Kidney epithelial cell (primary cell): Measurements from ENCODE around the gene ADAMTS15. TPM values are rescaled to one million over a fixed set of nuclear protein-coding genes. Genes with fewer than 3 reads are reported as not detected.
A peak's percentile ranks its signal among the peaks of the same experiment; 100 is the strongest.

Source experiments
- DNase-seq: peaks from one replicate; pipeline ENCODE4 v3.0.0-alpha.2; 2010; ENCODE audit warnings: low read depth
- H3K27me3 ChIP-seq: 2 replicates; pipeline ENCODE4 v1.6.0; 2011; ENCODE audit warnings: low read length; ENCODE audit not compliant: control insufficient read depth, insufficient read depth
- H3K36me3 ChIP-seq: 2 replicates; pipeline ENCODE4 v1.5.1; 2011; ENCODE audit warnings: low read length; ENCODE audit not compliant: control insufficient read depth, insufficient read depth
- H3K4me3 ChIP-seq: 2 replicates; pipeline ENCODE4 v1.5.1; 2011; ENCODE audit warnings: low read depth, mild to moderate bottlenecking, control low read depth, low read length
- CTCF ChIP-seq: IDR thresholded peaks from 2 replicates; pipeline ENCODE4 v1.5.1; 2011; ENCODE audit warnings: mild to moderate bottlenecking, moderate library complexity, low read length, control low read depth, inconsistent platforms; ENCODE audit not compliant: insufficient read depth, poor library complexity, severe bottlenecking
- total RNA-seq: library from RNA; depleted of rRNA; stranded (reverse); fragments of >200 nt; gene quantifications from 2 replicates; pipeline ENCODE4 v1.2.3, GENCODE V29; 2015

Gene ADAMTS15
- total RNA-seq, result 3.9 and 4.2 TPM in 2 replicates

- no peak for DNase-seq
- no peaks in the 10 kb centered on the region for H3K36me3 ChIP-seq
- H3K4me3 ChIP-seq, result peak within 1 kb of the TSS; percentile 60
- no peak for TF ChIP-seq CTCF
- peaks cover 6% of the 10 kb centered on the region for H3K27me3 ChIP-seq
Observed at GRCh38 chr11:130448416-130449309, at the start of gene ADAMTS15. Gene ADAMTS15, plus strand, starts transcription at chr11:130448645. Its CDS starts 329 bp downstream, at chr11:130448974.

- TF ChIP-seq CTCF, result no peak
- DNase-seq, result no peak
- Histone ChIP-seq H3K27me3 (peaks cover 27% of the 10 kb centered on the region), H3K4me3 (no peak overlapping the region), H3K36me3 (no peaks in the 10 kb centered on the region)
Observed at GRCh38 chr11:130399196-130399595, 49.2 kb upstream of the ADAMTS15 start.

- H3K36me3 ChIP-seq, result no peaks in the 10 kb centered on the region
- no peak for TF ChIP-seq CTCF
- DNase-seq, result no peak
- H3K27me3 ChIP-seq, result peaks cover 18% of the 10 kb centered on the region
- H3K4me3 ChIP-seq, result no peak overlapping the region
Observed at GRCh38 chr11:130400781-130401483, 47.5 kb upstream of the ADAMTS15 start.

GRCh38 chr11:130402570-130402969 lies 45.9 kb upstream of the ADAMTS15 start:
- TF ChIP-seq CTCF, result no peak
- Histone ChIP-seq H3K36me3 (no peaks in the 10 kb centered on the region), H3K27me3 (peaks cover 14% of the 10 kb centered on the region), H3K4me3 (no peak overlapping the region)
- DNase-seq, result no peak

GRCh38 chr11:130403271-130403804 lies 45.1 kb upstream of the ADAMTS15 start:
- Histone ChIP-seq H3K4me3 (no peak overlapping the region), H3K27me3 (peaks cover 10% of the 10 kb centered on the region), H3K36me3 (no peaks in the 10 kb centered on the region)
- TF ChIP-seq CTCF, result no peak
- DNase-seq, result peak; percentile 64
